Activated gamma-delta T cell treated with Interleukin-2 at 50 U/mL for 16 hours (primary cell): ENCODE measurements around the gene ANAPC2.

Source experiments
- DNase-seq: peaks from one replicate; pipeline ENCODE4 v3.0.0-alpha.2; 2020

Gene ANAPC2

DNA sequence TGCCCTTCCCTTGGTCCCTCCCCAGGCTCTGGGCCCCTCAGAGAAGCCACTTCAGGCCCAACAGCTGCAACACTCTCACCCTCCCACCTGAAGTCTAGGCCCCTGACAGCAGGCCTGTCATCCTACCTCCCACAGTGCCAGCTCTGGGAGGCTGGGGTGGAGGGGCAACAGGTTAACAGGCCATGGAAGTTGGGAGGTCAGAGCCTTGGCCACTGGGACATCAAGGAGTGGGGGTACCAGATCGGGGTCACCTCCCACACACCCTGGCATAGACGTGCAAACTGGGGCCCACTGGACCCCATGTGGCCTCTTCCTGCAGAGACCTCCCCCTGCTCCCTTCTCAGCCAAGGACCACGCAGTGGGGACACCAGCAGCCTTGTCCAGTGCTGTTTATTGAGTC, 2.9 kb upstream of the ANAPC2 start:
- DNase-seq: no peak

DNA sequence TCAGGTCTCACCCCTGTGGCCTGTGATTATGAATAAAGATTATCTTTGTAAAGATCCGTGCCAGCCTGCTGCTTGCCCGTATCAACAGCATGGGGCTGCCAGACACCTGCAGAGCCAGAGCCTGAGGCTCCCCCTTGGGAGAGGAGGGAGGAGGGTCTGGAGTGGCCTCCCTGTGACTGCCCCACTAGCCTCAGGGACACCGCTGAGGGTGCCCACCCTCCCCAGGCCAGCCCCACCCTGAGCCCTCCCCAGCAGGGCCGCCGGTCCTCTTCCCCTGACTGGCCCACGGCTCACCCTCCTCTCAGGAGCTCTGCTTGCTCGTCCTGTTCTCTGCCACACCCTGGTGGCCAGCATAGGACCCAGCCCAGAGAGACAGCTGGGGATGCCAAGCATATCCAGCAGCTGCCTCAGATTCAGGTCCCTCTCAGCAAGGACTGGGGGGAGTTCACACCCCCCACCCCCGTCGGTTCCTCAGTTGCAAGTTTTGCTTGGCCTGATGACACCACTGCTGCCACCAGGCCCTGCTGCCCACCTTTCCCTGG, 2.0 kb upstream of the ANAPC2 start:
- DNase-seq: no peak

DNA sequence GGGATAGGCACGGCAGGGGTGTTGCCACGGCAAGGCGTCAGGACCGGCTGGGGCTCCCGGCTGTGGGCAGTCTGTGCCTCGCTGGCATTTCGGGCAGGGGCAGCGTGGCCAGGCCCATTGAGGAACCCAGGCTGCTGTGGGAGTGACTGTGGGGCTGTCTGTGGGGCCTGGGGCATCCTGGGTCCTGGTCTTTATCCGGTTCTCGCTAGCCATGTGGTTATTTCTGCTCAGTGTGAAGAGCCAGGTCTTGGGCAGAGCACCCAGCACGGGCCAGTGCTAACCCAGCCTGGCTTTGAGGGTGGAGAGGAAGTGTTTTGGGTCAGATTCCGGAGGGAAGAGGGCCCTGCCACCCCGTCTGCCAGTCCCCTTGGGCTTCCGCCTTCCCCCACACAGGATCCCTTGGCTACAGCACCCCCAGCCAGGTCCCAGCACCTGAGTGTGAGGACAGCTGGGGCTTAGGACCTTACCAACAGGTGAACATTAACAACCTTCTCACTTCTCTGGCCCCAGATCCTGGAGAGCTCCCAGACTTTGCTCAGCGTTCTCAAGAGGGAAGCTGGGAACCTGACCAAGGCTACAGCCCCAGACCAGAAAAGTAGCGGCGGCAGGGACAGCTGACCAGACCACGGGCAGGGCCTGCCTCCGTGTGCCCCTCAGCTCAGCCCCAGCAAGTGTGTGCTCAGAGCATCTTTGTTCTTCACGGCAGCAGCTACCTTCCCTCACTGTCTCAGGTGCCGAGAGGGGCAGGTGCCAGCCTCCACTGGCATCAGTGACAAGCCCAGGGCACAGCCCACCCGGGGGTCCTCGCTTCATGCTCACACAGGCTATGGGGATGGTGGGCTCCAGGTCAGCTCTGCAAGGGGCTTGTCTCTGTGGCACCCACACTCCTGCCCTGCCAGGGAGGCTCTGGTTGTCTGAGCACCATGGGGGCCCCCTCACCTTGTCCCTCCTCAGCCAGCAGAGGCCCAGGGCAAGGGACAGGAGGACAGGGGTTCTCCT, 1.2 kb upstream of the ANAPC2 start:
- DNase-seq: no peak

DNA sequence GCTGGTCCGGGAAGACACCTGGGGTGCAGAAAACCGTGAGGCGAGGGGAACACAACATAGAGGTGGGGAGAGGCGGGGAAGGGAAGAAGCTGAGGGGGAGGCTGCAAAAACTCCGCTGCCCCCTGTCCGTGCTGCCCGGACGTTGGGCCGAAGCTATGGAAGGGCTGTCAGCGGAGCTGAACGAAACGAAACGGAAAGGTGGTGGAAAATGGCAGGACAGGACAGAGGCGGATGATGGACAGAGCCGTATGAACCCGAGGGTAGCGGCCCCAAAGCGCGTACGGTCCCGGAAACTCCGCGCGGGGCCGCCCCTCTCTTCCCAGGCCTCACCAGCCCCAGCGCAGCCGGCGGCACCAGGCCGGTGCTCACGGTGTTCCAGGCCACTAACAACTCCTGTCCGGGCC, 272 bp downstream of the ANAPC2 start:
- no peak for DNase-seq

DNA sequence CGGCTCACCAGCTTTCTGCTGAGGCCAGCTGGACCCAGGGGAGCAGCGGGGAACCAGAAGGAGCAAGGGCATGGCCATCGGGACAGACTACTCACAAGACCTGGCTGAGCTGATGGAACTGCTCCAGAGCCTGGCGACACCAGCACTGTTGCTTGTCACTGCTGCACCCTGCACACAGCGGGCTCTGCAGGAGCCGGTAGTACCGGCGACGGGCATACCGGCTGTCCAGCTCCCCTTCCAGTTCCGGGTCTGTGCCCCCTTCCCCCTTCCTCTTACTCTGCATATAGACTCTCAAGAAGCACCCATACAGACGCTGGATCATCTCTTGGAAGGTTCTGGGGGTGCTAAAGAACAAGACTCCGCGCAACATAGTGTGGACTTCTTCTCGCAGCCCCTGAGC, 974 bp downstream of the ANAPC2 start:
- DNase-seq: no peak

DNA sequence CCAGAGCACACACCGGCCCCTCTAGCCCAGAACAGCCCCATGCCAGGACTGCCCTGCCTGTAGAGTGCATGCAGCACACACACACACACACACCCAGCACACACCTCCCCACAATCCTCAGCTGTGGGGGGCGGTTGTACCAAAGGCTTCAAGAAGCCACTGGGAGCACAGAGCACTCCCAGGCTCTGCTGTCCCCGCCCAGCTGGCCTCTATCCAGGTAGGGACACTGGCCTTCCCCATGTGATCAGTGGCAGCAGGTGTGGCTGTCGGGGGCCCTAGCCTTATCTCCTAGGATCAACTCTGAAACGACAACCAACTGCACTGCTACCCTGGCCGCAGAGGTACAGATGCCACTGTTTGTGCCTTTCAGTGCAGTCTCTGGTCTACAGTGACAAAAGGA, 2.0 kb downstream of the ANAPC2 start:
- DNase-seq: no peak

DNA sequence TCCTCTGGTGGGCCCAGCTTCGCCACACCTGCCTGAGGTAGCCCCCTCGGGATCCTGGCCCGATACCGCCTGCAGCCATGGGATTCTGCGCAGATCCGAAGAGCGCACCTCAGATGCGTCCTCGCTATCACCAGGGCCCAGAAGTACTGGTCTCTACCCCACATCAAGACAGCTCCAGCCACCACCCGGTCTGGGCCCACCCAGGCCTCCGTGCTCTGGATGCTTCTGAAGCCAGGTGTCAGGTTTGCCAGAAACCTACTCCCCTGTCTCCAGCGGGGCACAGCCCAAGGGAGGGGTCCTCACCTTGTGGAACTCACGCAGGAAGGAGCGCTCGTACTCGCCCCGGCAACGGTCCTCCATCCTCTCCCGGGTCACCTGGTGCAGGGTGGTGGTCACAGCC, 2.4 kb downstream of the ANAPC2 start:
- no peak for DNase-seq

DNA sequence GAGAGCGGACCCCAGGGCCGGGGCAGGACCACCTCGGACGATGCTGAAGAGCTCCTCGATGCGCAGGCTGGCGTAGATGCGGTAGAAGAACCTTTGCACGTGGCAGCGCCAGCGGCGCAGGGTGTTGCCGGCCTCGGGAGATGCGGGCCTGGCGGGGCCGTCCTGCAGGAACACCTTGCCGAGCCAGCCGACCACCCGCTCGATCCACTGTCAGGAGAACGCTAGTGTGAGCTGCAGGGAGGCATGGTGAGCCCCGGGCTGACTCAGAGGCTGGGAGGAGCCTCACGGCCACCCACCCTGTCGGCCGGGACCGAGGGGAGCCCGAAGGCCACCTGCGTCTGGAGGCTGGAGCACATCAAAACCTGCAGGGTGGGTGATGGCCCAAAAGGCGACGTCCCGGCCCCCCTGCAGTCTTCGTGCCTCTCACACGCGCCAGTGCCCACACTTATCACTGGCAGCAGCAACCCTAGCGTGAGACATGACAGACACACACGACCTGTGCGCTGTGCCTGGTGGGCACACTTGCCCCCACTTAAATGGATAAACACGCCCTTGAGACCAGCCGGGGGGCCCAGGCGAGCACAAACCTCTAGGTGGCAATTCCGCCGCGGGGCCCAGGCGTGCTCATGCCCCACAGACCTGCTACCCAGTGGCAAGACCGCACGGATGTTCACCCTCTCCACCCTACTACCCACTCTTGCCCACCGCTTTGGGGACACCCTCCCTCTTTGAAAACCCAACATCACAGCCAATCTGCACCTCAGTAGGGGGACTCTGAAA, 3.3 kb downstream of the ANAPC2 start:
- no peak for DNase-seq

DNA sequence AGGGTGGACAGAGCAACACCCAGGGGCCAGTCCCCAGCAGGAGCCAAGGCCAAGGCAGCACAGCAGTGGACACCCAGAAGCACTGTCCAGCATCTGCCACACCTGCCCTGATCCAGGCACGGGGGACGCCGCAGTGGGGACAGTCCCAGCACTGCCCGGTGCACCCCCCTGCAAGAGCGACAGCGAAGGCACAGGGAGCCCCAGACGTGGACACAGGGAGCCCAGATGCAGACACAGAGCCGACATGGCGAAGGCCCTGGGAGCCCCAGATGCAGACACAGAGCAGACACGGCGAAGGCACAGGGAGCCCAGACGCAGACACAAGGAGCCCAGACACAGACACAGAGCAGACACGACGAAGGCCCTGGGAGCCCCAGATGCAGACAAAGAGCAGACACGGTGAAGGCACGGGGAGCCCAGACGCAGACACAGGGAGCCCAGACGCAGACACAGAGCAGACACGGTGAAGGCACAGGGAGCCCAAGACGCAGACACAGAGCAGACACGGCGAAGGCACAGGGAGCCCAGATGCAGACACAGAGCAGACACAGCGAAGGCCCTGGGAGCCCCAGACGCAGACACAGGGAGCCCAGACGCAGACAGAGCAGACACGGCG, 4.3 kb downstream of the ANAPC2 start:
- DNase-seq: no peak

DNA sequence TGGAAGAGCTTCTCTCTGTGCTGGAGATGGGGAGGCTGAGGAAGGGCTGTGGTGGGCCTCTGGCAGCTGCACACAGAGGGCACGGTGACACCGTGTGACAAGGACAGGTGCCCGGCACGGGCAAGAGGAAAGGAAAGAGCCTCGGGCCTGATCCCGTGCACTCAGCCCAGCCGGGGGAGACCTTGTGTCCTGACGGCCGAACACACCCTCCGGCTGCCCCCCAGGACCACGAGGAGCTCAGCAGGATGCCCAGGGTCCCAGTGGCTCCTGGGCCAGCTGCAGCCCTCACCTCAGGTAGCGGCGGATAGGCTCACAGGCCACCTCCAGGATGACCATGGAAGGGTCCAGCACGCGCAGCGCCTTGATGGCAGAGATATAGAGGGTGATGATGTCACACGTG, 5.5 kb downstream of the ANAPC2 start:
- DNase-seq: no peak

DNA sequence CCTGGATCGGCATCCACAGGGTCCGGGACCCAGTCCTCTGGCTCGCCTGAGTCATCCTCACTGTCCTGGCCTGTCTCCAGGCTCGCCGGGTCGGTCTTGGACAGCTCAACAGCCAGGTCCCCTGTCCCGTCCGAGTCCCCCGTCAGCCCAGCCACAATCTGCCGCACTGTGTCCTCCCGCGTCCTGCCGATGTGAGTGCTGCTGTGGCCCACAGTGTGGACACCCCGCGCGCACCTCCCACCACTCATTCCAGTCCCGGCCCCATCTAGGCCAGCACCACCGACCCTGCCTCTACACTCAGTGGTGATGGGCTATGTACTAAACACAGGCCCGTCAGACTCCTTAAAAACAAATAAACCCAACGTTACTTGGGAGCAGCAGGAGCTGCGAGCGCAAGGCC, 6.7 kb downstream of the ANAPC2 start:
- DNase-seq: no peak

DNA sequence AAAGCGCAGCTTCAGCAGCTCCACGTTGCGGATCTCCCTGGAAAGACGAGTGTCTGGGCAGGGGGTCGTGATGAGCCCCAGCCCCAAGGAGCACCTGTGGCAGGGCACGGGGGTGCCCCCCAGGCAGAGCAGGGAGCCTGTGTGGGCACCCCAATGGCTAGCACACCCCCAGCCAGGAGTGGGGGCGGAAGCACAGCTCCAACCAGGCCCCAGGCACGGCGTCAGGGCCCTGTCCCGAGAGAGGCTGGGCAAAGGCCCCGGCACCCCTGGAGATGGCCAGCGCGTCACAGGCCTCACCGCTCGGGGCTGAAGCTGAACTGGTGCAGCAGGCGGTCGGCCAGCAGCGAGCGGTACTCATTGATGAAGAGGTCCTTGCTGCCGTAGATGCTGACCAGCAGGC, 7.9 kb downstream of the ANAPC2 start:
- no peak for DNase-seq

DNA sequence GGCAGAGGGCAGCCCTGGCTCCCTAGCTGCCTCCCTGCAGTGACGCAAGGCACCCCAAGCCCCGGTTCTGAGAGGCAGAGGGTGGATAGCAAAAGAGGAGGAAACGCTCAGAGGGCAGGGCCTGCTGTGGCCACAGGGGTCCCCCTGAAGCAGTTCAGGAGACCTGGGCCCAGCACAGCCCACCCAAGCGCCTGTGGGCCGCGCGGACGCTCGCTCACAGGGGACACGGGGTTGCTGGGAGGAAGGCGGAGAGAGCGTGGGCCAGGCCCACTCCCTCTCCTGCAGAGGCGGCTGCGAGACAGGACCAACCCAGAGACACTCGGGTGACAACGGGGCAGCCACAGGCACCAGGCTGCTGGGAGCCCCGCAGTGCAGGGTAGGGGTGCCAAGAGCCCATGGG, 8.6 kb downstream of the ANAPC2 start:
- DNase-seq: no peak

DNA sequence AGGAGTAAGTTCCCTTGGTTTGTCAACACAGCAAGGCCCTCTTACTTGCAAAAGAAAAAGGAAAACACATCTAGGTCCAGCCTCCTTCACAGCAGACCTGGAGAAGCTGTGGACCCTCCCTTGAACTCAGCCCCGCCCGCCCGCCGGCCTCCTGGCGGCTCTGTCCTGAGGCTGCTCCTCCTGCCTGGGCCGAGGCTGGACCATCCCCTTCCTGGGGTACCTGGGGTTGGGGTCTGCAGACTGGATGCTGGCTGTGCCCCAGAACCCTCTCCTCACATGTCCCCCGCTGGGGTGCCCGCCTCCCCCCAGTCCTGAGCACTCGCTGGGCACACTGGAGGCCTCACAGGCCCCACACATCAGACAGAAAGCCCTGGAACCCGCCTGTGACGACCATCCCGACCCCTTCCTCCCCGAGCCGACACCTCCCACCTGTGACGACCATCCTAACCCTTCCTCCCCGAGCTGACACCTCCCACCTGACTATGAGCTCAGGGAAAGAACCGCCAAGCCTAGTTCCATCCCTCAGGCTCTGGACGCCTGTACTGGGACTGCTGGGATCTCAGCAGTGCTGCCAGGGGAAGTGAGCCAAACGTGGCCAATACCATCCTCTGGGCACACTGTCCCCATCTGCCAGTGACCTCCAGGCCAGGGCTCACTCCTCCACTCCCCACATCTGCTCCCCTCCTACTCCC, 9.3 kb downstream of the ANAPC2 start:
- no peak for DNase-seq

DNA sequence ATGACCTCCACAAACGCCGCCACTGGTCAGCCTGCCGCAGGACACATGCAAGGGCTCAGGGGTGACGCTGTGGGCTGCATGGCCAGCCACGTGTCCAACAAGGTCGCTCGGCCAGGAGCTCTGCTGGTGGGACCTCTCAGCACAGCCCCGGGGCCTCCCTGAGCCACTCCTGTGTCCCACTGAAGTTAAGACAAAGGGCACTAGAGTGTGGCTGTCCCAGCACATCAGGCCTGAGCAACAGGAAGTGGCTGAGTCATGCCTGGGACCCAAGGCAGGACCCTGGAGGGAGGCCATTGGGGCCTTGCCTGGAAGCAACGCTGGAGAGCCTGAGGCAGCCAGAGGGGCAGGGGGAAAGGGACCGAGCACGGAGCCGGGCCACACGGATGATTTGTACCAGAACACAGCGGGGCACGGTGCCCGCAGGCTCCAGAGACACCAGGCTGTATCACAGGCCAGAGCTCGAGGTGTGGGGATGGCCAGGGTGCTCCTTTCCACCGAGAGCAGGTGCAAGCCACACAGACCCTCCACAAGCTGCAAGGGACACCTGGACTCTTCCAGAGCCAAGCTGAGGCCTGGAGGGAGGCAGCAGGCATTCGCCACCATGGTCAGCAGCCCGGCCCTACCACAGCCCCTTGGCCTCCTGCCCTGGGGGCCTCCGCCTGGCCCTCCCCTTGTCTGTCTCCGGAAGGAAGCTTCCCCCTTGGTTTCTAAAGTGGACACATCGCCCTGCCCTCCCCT, 10.0 kb downstream of the ANAPC2 start:
- DNase-seq: no peak

DNA sequence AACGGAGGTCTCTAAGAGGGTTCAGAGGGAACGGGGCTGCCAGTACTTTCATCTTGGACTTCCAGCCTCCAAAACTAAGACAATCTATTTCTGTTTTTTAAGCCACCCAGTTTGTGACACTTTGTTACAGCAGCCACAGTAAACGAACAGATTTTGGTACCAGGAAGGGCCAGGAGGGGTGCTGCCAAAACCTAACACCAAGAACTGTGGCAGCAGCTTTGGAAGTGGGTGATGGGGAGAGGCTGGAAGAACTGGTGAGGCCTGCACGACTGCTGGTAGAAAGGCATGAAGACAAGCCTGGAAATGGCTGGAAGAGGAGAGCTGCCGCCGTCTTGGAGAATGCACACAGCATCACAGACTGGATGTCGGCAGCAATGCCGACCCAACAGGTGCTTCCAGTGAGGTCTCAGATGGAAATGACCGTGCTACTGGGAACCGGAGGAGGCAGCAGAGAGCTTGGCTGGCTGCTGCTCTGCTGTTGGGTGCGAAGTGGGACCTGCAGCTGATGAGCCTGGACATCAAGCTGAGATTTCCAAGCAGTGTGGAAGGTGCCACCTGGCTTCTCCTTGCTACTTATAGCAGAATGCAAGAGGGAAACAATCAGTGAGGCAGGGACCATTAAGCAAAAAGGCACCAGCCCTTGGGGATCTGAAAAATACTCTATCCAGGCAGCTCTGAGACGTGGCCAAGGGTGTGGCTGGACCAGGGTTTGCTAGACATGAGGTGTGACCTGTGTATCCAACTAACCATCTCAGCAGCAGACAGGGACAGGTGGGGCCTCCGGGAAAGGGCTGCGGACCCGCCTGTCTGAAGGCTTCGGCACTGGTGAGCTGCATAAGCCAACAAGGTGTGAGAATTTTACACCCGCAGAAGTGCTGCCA, 11.8 kb downstream of the ANAPC2 start:
- no peak for DNase-seq

DNA sequence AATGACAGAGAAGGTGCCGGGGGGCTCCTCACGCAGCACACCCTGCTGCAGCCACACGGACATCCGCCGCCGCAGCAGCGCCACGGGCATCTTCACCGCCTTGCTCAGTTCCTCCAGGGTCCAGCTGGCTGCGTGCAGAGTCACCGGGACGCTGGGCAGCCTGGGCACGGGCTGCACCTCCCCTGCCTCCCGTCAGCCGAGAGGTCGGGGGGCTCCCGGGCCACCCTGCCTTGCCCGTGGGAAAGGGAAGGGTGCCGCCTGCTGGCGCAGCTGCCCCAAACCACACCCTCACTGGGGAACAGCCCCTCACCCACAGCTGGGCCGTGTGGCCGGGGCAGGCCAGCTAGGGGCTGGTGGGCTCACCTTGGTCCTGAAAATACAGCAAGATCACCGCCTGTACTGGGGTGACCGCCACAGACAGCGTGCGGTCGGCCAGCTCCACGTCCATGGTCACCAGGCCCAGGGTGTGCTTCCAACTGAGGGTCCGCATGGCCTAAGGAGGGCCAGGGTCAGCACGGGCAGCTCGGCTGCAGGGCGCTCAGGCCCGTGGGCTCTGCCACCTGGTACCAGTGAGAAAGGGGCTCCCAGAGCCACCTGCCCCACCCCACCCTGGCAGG, 12.9 kb downstream of the ANAPC2 start:
- DNase-seq: no peak

DNA sequence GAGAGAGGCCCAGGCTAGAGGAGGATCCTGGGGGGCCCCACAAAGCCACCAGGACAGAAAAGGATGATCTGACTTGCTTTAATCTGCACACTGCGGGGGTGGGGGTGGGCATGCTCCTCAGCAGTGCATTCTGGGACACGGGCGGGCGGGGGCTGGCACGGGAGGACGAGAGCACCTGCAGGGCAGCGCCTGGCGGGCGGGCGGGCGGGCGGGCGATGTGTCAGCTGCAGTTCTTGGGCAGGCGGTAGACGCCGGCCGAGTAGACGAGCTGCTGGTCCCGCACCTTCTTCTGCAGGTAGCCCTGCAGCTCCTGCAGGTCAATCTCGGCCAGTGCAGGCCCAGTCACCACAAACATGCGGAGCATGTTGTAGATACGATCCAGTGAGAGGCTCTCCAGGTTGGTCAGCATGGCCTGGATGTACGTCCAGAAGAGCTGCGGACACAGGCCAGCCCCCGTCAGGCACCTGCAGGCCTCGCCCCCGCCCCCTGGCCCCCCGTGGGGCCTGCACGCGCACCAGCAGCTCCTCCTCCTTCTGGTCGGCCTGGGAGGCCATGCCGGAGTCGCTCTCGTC, 13.6 kb downstream of the ANAPC2 start:
- no peak for DNase-seq

DNA sequence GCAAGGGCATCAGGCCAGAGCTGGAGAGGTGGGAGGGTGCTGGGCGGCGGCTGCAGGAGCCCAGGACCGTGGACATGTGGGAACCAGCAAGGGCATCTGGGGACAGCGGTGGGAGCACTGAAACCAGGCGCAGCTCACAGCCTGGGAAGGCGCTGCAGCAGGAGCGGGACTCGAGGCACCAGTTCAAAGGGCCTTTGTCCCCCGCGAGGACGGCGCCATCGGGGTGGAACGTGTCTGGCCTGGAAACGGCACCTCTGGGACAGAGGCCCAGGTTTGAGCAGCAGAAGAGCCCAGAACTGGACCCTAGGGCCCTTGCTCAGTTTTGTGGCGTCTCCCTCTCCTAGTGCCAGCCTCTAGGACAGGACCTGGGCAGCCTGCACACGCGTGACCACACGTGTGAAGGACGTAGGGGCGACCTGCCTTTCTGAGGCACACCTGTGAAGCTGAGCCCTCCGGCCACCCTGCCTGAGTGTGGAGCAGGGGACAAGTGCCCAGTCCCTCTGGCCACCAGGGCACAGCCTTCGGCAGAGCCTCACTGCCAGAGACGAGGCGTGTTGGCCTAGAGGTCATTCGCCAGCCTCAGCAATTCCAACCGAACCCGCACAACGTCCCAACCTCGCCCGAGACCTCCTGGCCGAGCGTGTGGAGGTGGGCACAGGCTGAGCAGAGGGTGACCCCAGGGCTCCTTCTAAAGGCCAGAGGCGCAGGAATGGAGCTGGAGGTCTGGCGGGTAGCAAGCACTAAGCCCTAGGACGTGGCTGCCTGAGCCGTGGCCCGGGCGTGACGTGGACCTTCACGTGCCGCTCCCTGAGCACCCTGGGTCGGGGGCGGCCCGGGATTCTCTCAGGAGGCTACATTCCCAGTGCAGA, 14.3 kb downstream of the ANAPC2 start:
- no peak for DNase-seq
